IMR-90 (cell line): Measurements from ENCODE around the gene XPR1. TPM values are rescaled to one million over a fixed set of nuclear protein-coding genes. Genes with fewer than 3 reads are reported as not detected.

ENCODE experiments used
- ATAC-seq: fragments of 200-7000 bp; cut with Tn5 transposase; 2 replicates; pipeline ENCODE4 v1.9.1; 2020; ENCODE audit warnings: low read depth, mild to moderate bottlenecking, moderate library complexity
- BruUV-seq: library from RNA; stranded (reverse); fragments of 400-500 nt; replicated peaks from 2 replicates; lab custom pipeline; 2021; lab: Mats Ljungman, UMichigan
- CTCF ChIA-PET: fragments of 300-600 bp; formaldehyde crosslinking; extraction: SDS; loops from one replicate; lab custom pipeline; 2021; ENCODE audit warnings: antibody characterized with exemption; lab: Yijun Ruan, JAX
- POLR2A ChIA-PET: fragments of 300-600 bp; sonication (Branson Sonifier 250); formaldehyde crosslinking; loops from one replicate; lab custom pipeline; 2022; ENCODE audit warnings: antibody characterized with exemption; ENCODE audit not compliant: unreplicated experiment; lab: Charles Lee
- DNase-seq: peaks from one replicate; pipeline ENCODE4 v3.0.0; 2013
- H2AFZ ChIP-seq: replicated peaks from 2 replicates; pipeline ENCODE3; 2013; ENCODE audit warnings: low read length, mild to moderate bottlenecking; ENCODE audit not compliant: poor library complexity
- H2AK5ac ChIP-seq: 2 replicates; pipeline ENCODE4 v1.6.1; 2013; ENCODE audit warnings: low read depth, low read length, inconsistent platforms
- H2AK9ac ChIP-seq: replicated peaks from 2 replicates; pipeline ENCODE3; 2013; ENCODE audit warnings: mild to moderate bottlenecking, low read depth, low read length, moderate library complexity; ENCODE audit not compliant: poor library complexity
- H2BK120ac ChIP-seq: 2 replicates; pipeline ENCODE4 v1.6.1; 2013; ENCODE audit warnings: low read depth, low read length, inconsistent platforms
- H2BK15ac ChIP-seq: 3 replicates; pipeline ENCODE4 v1.6.1; 2013; ENCODE audit warnings: low read depth, low read length, inconsistent platforms
- H2BK20ac ChIP-seq: 2 replicates; pipeline ENCODE4 v1.6.1; 2013; ENCODE audit warnings: low read depth, mild to moderate bottlenecking, inconsistent platforms, low read length, moderate library complexity
- H2BK5ac ChIP-seq: 2 replicates; pipeline ENCODE4 v1.6.1; 2013; ENCODE audit warnings: mild to moderate bottlenecking, low read depth, low read length, inconsistent platforms; ENCODE audit not compliant: poor library complexity, severe bottlenecking
- H3K14ac ChIP-seq: replicated peaks from 2 replicates; pipeline ENCODE4 v1.6.1; 2013; ENCODE audit warnings: low read depth, low read length, inconsistent platforms
- H3K18ac ChIP-seq: 2 replicates; pipeline ENCODE4 v1.6.1; 2013; ENCODE audit warnings: low read depth, low read length, control low read depth
- H3K23ac ChIP-seq: 2 replicates; pipeline ENCODE4 v1.6.1; 2013; ENCODE audit warnings: low read depth, low read length, inconsistent platforms
- H3K27ac ChIP-seq: 2 replicates; pipeline ENCODE4 v1.5.1; 2013; ENCODE audit warnings: mild to moderate bottlenecking, control low read depth, low read length; ENCODE audit not compliant: insufficient read depth
- H3K27me3 ChIP-seq: 2 replicates; pipeline ENCODE4 v1.6.1; 2013; ENCODE audit warnings: low read length; ENCODE audit not compliant: control insufficient read depth, insufficient read depth
- H3K36me3 ChIP-seq: 2 replicates; pipeline ENCODE4 v1.6.1; 2013; ENCODE audit warnings: low read length, mixed read lengths; ENCODE audit not compliant: control insufficient read depth, insufficient read depth
- H3K4ac ChIP-seq: 2 replicates; pipeline ENCODE4 v1.6.1; 2013; ENCODE audit warnings: low read depth, low read length, inconsistent platforms
- H3K4me1 ChIP-seq: 2 replicates; pipeline ENCODE4 v1.6.1; 2013; ENCODE audit warnings: low read length, mixed read lengths; ENCODE audit not compliant: control insufficient read depth, insufficient read depth
- H3K4me2 ChIP-seq: 2 replicates; pipeline ENCODE4 v1.6.1; 2013; ENCODE audit warnings: low read depth, mild to moderate bottlenecking, control low read depth, low read length, moderate library complexity
- H3K4me3 ChIP-seq: 2 replicates; pipeline ENCODE4 v1.5.1; 2013; ENCODE audit warnings: low read depth, mild to moderate bottlenecking, control low read depth, low read length, moderate library complexity; ENCODE audit not compliant: insufficient read depth
- H3K56ac ChIP-seq: 2 replicates; pipeline ENCODE4 v1.6.1; 2013; ENCODE audit warnings: low read length, inconsistent platforms; ENCODE audit not compliant: insufficient read depth; ENCODE audit errors: extremely low read depth
- H3K79me1 ChIP-seq, 2 experiments: 2 replicates each; pipeline ENCODE4 v1.6.1; 2013; ENCODE audit warnings: low read length in 2 of 2, inconsistent platforms in 1 of 2, low read depth in 1 of 2
- H3K9ac ChIP-seq: 2 replicates; pipeline ENCODE4 v1.6.1; 2013; ENCODE audit warnings: low read depth, low read length, control low read depth
- H3K9me1 ChIP-seq: 2 replicates; pipeline ENCODE4 v1.6.1; 2013; ENCODE audit warnings: low read length, inconsistent platforms; ENCODE audit not compliant: insufficient read depth
- H3K9me3 ChIP-seq: 2 replicates; pipeline ENCODE4 v1.6.1; 2013; ENCODE audit warnings: low read length; ENCODE audit not compliant: control insufficient read depth, insufficient read depth
- H4K20me1 ChIP-seq: 2 replicates; pipeline ENCODE4 v1.6.1; 2013; ENCODE audit warnings: low read length, inconsistent platforms; ENCODE audit not compliant: insufficient read depth
- H4K5ac ChIP-seq: 2 replicates; pipeline ENCODE4 v1.6.1; 2013; ENCODE audit warnings: mild to moderate bottlenecking, low read depth, low read length, control low read depth
- H4K8ac ChIP-seq, 2 experiments: 2 replicates each; pipeline ENCODE4 v1.6.1; 2013; ENCODE audit warnings: low read depth in 2 of 2, low read length in 2 of 2, control low read depth in 1 of 2, inconsistent platforms in 1 of 2
- H4K91ac ChIP-seq: 2 replicates; pipeline ENCODE4 v1.6.1; 2013; ENCODE audit warnings: low read depth, low read length, inconsistent platforms; ENCODE audit not compliant: insufficient read depth
- MAFK ChIP-seq: IDR thresholded peaks from 2 replicates; pipeline ENCODE4 v1.6.1; 2012; ENCODE audit warnings: low read depth, low read length, improper control_type of control experiment
- MAZ ChIP-seq: IDR thresholded peaks from 2 replicates; pipeline ENCODE4 v1.6.1; 2012; ENCODE audit warnings: low read depth, mild to moderate bottlenecking, low read length, improper control_type of control experiment, moderate library complexity, borderline replicate concordance
- NFE2L2 ChIP-seq: fragments of 150-350 bp; IDR thresholded peaks from 2 replicates; pipeline ENCODE4 v1.6.1; 2016; ENCODE audit warnings: low read depth, mild to moderate bottlenecking, low read length
- SMC3 ChIP-seq: fragments of 150-350 bp; IDR thresholded peaks from 2 replicates; pipeline ENCODE4 v1.6.1; 2016; ENCODE audit warnings: low read depth, mild to moderate bottlenecking, antibody characterized with exemption, low read length, moderate library complexity
- WGBS, 2 experiments: methylation state at CpG; one replicate each; pipeline versions ENCODE4 v1.1.5 to v1.1.7; 2013; ENCODE audit warnings: missing lambda C conversion rate in 2 of 2; ENCODE audit not compliant: insufficient read length in 1 of 2; ENCODE audit errors: extremely low coverage in 2 of 2; 5-methylcytosine and 5-hydroxymethylcytosine counted together
- dilution Hi-C: fragments of 300-500 bp; cut with HindIII; formaldehyde crosslinking; loops from one replicate; pipeline ENCODE4 v1.14.3; 2018; ENCODE audit warnings: low sequenced_read_pairs; ENCODE audit not compliant: unreplicated experiment
- in situ Hi-C: fragments of 300-500 bp; cut with MboI; formaldehyde crosslinking; loops from 3 replicates; pipeline ENCODE4 v1.14.3; 2019; ENCODE audit warnings: low sequenced_read_pairs, inconsistent platforms, mixed read lengths
- intact Hi-C: fragments of 100-400 bp; cut with micrococcal nuclease; formaldehyde crosslinking; loops from 2 replicates; pipeline ENCODE4 v1.10.0; 2022
- polyA plus RNA-seq, 3 experiments: library from polyadenylated mRNA; depleted of rRNA; stranded (reverse); fragments of >200 nt; gene quantifications; 2 replicates each; pipeline ENCODE4 v1.2.3, GENCODE V29; 2012; ENCODE audit warnings: low replicate concordance in 1 of 3
- total RNA-seq: library from RNA; depleted of rRNA; stranded (reverse); fragments of >200 nt; gene quantifications from 2 replicates; pipeline ENCODE4 v1.2.3, GENCODE V29; 2012
- TF ChIP-seq, protein P1 (sequence below): conservative IDR thresholded peaks from 2 replicates; pipeline ENCODE4 v1.5.1; 2012; ENCODE audit warnings: mild to moderate bottlenecking, low read depth, low read length, improper control_type of control experiment

The XPR1 gene
- total and polyA plus RNA-seq, 2 of the 4 experiments (the other 2 are of a cell fraction), result 11.8 to 25.1 TPM

DNA sequence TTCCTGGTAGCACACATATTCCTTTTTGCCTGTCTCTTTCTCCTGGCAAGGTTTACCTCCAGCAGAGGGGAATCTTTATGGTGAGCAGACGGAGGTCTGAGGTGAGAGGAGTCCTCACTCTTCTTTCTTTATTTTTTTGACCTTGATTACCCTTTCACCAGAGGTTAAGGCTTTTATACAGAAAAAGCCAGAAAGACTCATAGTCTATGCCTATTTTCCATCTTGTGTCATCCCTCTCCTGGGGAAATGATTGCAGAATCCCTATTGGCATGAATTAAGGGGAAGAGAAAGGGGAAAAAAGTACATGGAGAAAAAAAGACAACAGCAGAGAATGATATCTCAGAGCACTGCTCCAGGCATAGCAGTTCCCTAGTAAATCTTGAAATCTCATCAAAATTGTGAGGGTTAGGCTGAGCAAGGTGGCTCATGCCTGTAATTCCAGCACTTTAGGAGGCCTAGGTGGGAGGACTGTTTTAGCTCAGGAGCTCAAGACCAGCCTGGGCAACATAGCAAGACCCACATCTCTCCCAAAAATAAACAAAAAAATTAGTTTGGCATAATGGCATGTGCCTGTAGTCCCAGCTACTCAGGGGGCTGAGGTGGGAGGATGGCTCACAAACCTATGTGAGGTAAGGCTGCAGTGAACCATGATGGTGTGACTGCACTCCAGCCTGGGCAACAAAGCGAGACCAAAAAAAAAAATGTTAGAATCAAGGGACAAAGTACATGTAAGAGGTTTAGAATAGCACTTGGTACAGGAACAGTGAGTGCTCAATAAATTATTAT is 1.2 kb upstream of the XPR1 start:
- no peak overlapping the region for H2AK5ac ChIP-seq
- H4K20me1 ChIP-seq, result peaks cover 11% of the 10 kb centered on the region; the same call in 1 of the 2 replicates
- TF ChIP-seq, protein P1, sequence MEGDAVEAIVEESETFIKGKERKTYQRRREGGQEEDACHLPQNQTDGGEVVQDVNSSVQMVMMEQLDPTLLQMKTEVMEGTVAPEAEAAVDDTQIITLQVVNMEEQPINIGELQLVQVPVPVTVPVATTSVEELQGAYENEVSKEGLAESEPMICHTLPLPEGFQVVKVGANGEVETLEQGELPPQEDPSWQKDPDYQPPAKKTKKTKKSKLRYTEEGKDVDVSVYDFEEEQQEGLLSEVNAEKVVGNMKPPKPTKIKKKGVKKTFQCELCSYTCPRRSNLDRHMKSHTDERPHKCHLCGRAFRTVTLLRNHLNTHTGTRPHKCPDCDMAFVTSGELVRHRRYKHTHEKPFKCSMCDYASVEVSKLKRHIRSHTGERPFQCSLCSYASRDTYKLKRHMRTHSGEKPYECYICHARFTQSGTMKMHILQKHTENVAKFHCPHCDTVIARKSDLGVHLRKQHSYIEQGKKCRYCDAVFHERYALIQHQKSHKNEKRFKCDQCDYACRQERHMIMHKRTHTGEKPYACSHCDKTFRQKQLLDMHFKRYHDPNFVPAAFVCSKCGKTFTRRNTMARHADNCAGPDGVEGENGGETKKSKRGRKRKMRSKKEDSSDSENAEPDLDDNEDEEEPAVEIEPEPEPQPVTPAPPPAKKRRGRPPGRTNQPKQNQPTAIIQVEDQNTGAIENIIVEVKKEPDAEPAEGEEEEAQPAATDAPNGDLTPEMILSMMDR, result no peak
- no peak for TF ChIP-seq SMC3
- TF ChIP-seq MAZ, result no peak
- TF ChIP-seq MAFK, result no peak
- no peak for TF ChIP-seq NFE2L2
- H4K8ac ChIP-seq, result no peak overlapping the region
- H3K4me1 ChIP-seq, result no peaks in the 10 kb centered on the region
- no peak overlapping the region; the same call in 1 of the 2 replicates for H3K4ac ChIP-seq
- H3K36me3 ChIP-seq, result no peaks in the 10 kb centered on the region
- CTCF ChIA-PET, result interaction anchor here (0.6 to 1.6 kb wide), 5 partner anchors 18 to 550 kb away, joined by 3 to 6 read pairs (median 4); no protein-coding TSS in a partner anchor
- no peaks in the 10 kb centered on the region; the same call in 1 of the 2 replicates for H3K9me1 ChIP-seq
- ATAC-seq (no peak), DNase-seq (no peak)
- no peak overlapping the region for H3K4me3 ChIP-seq
- no peak overlapping the region for H2BK120ac ChIP-seq
- no peak overlapping the region for H3K18ac ChIP-seq
- H4K91ac ChIP-seq, result no peak overlapping the region
- H2BK5ac ChIP-seq, result no peak overlapping the region
- intact Hi-C loops (loop anchor here (5.0 kb wide), 2 partner anchors 522 to 537 kb away; no protein-coding TSS in a partner anchor), in situ Hi-C loops (loop anchor here (10.0 kb wide), 1 partner anchor 514 kb away; no protein-coding TSS in a partner anchor), dilution Hi-C loops (no loop called here)
- H3K9ac ChIP-seq, result no peak overlapping the region
- no peaks in the 10 kb centered on the region for H3K27me3 ChIP-seq
- no peak overlapping the region for H3K56ac ChIP-seq
- H3K4me2 ChIP-seq, result no peak overlapping the region
- H4K5ac ChIP-seq, result no peak overlapping the region
- no peaks in the 10 kb centered on the region for H3K9me3 ChIP-seq
- no peak overlapping the region for H2AFZ ChIP-seq
- H3K27ac ChIP-seq, result no peak overlapping the region
- no peak overlapping the region for H2AK9ac ChIP-seq
- POLR2A ChIA-PET, result no interaction called here
- H2BK15ac ChIP-seq, result no peak overlapping the region
- WGBS, 2 experiments, result no CpG with 5 or more reads among the region's 2 CpGs
- BruUV-seq, result no TSS peak
- no peak overlapping the region for H3K14ac ChIP-seq
- H2BK20ac ChIP-seq, result no peak overlapping the region
- H3K79me1 ChIP-seq, result peaks cover 8 to 19% of the 10 kb centered on the region in 2 experiments
- H3K23ac ChIP-seq, result no peak overlapping the region
